ENCODE measurements around the gene ANKFN1. TPM values are rescaled to one million over a fixed set of nuclear protein-coding genes. Genes with fewer than 3 reads are reported as not detected.
A peak's percentile ranks its signal among the peaks of the same experiment; 100 is the strongest.

The ANKFN1 gene
- total RNA-seq, 1 donor from 2014 or later, result 5.5 TPM

DNA sequence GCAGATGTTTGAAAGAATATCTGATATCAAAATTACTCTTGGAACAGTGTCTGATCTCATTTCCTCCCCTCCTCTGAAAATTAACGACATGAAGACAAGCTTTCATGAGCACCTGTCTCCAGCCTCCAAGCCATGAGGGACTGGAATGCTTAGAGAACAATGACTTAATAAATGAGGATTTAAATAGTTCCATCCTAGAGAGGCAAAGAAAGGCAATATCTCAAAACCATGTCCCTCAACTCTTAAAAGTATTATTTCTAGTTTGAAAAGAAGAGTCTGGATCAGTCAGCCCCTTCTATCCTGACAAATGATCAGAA lies 137.5 kb downstream of the ANKFN1 start:
- DNase-seq, result no peak

DNA sequence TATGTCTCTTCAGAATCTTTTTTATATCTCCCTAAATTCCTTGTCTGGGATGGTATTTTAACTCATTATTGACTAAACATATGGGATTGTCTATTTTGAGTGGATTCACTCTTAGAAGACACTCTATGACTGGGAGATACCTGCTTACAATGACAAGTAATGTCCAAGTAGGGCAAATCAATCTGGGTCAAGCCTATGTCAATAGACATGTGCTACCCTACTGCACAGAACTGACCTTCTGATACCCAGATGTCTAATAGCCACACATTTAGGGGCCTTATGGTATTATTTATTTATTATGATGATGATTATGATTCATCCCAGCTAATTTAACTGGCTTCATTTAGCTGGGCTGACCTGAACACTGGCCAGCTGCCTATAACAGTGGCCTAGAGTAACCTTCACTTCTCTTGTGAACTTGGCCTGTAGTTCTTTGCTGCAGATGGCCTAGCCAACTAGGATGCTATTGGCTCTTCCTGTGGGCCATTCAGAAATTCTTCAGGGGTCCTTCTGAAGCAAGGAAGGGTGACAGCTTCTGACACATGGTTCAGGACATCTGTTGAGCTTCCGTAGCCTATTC lies 138.0 kb downstream of the ANKFN1 start:
- no peak for DNase-seq

DNA sequence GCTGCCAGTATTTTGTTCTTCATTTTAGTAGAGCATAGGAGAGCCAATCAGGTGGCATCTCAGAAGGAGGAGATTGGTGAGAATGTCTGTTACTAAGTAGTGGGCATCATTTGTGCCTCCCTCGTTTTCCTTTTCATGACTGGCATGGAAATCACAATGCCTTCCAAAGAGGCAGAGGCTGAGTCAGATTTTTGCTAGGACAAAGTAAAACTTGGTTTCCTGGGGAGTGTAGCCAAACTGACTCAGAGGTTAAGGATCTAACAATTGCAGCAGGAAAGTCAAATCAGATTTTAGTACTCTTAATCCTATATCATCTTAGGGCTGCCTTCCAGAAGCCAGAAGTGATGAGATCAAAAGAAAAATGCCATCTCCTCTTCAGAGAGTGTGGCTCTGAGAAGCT lies 138.7 kb downstream of the ANKFN1 start:
- DNase-seq, result no peak

DNA sequence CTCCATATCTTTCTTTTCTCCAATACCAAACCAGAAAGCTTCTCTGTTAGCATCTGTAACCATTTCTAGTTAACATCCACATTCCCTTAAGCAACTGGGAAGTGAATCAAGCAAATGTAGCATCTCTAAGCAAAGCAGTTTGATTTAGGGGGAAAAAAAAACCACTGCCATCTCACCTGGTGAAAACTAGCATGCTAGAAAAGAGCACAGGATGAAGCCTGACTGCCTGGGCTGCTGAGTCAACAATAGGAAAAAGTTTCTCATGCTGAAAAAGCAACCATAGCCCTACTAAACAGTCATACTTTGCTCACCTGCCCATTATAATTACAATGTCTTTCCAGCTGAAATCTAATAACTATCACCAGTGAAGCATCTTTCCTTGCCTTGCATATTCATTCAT lies 139.3 kb downstream of the ANKFN1 start:
- DNase-seq, result no peak

DNA sequence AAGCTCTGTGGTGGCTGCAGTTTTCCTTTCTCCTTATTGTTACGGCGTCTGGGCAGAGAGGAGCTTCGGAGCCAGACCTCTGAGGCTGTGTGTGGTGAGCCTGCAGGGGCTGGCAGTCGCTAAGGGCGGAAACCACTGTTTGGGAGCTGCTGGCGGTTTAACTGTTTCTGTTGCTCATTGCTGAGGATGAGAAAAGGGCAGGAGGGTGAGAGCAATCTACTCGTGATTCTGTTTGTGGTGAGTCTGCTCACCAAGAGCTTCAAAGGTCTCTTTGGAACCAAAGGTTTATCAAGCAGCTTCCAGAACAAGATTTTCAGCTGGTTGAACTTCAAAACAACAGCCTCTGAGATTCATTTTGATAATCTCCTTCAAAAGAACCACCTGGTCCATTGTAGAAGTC lies 143.9 kb downstream of the ANKFN1 start:
- no peak for DNase-seq

DNA sequence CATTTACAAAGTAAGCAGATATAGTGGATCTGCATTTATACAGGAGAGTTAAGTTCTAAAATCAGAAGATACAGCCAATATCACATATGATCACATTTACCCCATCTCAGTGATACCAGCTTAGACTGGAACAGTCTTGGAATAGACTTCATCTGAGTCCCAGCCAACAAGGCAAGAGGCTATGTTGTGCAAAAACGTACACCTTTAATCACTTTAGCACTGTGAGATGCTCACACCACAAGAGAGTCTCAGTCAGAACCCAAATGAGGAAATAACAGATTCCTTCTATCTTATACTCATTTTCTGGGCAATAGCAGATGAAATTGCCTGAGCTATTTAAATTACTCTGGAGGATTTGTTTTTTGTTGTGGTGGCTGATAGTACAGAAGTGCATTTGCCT lies 145.6 kb downstream of the ANKFN1 start:
- DNase-seq, result no peak

DNA sequence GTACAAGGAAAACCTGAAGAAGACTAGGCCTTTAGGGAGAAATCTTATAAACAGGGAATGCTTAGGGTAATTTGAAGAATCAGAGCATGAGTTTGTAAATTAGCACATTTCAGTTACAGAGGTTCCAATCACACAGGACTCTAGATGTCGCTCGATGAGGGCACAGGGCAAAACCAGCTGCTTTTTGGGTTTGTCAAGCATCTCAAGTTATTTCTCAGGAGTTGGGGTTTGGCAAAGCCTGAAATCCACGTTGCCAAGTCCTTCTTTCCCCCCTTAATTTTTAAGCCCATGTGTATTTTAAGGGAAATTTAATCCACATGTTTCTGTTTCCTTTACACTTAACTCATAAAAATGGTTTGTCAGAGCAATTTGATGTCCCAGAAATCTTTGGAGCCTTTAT lies 146.9 kb downstream of the ANKFN1 start:
- no peak for DNase-seq

DNA sequence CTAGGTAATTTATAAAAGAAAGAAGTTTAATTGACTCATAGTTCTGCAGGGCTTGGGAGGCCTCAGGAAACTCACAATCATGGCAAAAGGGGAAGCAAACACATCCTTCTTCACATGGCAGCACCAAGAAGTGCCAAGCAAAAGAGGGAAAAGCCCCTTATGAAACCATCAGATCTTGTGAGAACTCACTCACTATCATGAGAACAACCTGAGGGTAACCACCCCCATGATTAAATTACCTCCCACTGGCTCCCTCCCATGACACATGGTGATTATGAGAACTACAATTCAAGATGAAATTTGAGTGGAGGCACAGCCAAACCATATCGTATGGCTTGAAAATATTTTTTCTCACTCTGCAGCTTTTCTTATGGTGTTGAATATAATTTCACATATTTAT lies 151.7 kb downstream of the ANKFN1 start:
- no peak for DNase-seq

DNA sequence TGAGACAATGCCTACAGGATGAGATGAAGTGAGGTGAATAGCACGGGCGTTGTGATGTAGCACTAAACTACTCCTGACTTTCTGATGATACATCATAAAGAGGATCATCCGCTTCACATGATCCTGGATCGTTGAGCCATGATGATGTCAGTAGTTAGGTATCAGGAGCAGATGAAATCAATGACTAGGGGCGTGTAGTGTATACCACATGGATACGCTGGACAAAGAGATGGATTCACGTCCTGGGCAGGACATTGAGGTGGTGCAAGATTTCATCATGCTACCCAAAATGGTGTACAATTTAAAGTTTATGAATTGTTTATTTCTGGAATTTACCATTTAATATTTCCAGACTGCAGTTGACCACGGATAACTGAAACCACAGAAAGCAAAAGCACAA lies 156.6 kb downstream of the ANKFN1 start:
- DNase-seq, result no peak

DNA sequence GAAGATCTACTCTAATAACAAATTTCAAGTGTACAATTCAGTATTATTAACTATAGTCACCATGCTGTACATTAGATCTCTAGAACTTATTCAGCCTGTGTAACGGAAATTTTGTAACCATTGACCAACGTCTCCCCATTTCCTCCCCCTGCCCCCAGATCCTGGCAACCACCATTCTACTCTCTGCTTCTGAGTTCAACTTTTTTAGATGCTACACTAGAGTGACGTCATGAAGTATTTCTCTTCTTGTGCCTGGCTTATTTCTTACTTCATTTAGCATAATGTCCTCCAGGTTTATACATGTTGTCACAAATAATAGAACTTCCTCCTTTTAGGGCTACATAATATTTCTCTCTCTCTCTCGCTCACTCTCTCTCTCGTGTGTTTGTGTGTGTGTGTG lies 157.5 kb downstream of the ANKFN1 start:
- no peak for DNase-seq

DNA sequence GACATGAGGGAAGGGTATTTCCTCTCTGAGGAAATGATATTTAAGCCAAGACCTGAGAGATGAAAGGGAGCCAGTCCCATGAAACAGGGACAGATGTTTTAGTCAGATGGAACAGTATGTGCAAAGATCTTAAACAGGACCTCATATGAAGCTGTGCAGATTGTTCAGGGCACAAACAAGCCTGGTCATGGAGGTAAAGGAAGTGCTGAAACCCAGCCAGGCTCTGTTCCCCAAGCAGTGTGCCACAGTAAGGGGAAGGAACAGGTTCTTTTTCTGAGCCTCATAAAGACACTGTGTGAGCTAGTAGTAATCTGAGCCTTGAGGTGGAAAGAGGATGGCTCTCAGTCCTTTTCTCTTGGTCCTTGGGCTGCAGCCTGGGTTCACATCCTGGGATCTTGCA lies 159.9 kb downstream of the ANKFN1 start:
- no peak for DNase-seq

DNA sequence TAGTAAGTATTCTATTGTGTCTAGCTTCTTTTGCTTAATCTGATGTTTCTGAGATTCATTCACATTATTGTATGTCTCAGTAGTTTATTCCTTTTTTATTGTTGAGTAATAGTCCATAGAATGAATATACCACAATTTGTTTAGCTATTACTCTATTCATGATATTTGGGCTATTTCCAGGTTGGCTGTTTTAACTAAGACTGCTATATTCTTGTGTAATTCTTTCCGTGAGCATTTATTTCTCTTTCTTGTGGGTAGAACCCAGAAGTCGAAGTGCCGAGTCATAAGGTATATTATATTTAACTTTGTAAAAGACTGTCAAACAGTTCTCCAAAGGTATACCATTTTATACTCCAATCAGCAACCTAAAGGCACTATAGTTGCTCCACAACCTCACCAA lies 160.8 kb downstream of the ANKFN1 start:
- DNase-seq, result no peak

DNA sequence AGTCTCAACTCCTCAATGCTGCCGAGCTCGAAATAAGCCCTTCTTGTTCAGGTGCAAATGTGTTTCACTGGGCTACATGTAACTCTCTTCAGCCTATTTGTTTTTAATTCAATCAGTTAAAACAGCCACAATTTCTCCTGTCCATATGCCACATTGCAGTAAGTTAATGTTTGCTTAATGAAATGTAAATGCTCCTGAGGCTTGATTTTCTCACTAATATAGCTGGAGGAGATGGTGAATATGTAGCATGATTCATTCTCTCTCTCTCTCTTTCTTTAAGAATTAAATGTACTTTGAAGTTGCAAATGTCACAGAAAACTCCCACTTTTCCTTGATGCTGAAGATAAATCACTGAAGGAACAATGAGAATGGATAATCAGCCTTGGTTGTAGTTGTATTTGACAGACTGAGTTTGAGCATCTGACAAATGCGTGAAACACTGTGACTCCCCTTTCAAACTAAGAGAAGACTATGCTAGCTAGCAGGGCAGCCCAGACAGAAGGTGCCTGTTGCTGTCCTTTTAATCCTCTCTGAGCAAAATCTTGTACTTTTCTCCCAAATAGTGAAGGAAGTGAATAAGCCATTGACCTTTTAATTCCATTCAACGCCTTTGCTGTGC lies 161.8 kb downstream of the ANKFN1 start:
- DNase-seq, result no peak

DNA sequence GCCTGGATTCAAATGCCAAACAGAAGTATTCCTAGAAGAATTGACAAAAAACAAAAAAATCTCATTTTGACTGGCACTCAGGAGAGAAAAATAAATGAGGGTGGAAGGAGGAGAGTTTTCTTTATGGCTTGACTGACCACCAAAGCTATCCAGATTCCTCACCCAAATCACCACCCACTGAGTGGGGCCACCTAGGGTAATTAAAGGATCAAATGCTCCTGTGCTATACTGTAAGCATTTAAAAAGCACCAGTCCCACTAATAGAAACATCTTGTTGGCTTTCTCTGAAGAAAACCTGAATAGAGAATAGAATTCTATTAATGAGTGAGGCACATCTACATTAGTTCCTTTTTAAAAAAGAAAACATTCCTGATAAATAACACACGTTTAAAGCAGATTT lies 163.3 kb downstream of the ANKFN1 start:
- DNase-seq, result no peak

DNA sequence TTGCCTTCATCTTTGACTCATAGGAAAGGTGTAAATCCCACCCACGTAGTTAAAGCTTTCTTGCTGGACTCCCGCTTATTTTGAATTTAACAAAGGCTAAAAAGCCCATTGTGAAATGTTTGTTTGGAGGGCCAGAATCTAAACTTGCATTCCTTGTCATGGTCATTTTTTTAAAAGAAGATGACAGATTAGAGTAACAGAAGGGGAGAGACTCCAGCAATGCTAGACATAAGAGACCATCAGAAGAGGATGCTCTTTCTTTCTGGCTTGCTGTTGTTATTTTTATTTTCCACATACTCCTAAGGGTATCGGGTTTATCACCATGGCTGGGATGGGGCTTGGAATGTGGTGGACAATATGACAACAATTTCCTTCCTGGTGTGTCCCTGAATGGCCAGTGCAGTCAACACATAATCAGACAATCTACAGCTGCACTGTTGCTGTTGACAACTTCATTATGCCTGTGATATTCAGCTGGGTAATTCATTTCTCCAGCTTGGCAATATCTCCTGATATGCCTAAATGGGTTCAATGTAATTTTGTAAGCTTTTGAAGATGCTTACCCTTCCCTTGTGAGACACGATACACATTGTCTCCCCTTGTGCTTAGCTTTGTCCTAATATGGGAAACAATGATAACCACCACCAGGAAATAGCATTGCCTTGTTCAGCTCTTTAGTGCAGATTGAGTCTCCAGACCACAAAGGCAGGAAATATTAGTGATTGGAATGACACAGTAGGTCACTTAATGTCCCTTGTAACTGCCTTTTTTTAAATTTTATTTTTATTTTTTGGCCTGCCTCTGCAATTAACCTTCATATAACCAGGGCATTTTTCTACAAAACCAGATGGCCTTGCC lies 164.3 kb downstream of the ANKFN1 start:
- DNase-seq, result peak; percentile 20

DNA sequence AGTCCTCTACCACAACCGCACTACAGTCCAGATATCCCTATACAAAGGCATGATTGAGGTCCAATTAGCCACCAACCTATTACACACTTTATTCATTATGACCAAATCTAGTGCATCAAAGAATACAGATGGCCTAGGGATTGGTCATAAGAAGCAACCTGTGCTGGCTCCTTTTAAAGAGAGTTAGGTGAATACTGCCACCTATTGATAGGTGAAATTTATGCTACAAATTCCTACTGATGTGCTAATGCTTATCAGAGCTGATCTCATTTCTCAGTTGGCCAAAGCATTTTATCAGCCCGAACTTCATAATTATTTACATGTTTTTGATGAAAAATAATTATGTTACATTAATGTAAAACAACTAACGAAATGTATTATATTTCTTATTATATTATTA lies 166.3 kb downstream of the ANKFN1 start:
- peak; percentile 13 for DNase-seq

DNA sequence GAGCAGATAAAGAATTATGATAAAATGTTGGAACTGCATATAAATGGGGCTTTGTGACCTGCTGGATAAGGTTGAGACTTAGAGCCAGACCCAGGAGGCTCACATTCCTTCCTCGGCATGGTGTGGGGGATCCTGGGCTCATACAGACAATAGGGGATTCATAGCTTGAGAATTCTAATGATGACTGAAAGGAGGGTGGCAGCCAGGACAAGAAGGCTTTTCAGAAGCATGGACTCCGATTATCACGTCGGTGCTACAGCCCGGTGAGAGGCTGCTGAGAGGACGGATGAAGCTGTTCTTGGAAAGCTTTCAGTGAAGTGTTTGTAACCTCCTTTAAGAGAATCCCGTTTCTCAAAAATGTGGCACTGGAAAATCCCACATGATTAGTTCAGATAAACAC lies 167.2 kb downstream of the ANKFN1 start:
- no peak for DNase-seq

DNA sequence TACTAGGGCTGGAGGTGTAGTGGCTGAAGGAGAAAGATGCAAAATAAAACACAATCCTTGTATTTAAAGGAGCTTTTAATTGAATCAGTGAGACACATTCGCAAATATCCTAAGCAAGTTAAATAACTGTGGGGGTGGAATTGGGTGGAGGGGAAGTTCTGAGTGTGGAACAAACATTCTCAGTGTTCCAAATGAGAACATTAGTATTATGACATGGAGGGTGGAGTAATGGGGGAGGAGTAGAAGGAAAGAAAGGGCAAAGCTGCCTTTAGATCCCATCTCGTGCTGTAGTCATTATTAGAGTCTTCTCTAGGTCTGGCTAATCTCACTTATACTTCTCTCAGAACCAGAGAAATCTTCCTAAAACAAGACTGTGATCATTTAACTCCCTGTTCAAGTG lies 169.7 kb downstream of the ANKFN1 start:
- DNase-seq, result no peak

DNA sequence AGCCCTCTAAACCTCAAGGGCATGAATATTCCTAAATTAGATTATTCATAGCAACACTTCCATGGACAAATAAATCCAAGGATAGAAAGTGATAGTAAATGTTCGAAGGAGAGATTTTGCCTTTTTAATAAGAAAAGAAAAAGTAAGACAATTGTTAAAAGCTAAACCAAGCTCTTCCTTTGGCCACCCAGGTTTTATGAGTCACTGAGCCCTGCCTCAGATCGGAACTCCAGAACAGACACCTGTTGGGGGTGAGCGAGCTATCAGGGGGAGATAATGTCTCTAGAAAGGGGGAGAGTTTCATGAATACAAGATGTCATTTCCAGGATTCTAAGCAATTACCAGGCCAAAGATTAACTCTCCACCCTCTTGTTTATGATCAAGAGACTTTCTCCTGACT lies 171.4 kb downstream of the ANKFN1 start:
- DNase-seq, result no peak

DNA sequence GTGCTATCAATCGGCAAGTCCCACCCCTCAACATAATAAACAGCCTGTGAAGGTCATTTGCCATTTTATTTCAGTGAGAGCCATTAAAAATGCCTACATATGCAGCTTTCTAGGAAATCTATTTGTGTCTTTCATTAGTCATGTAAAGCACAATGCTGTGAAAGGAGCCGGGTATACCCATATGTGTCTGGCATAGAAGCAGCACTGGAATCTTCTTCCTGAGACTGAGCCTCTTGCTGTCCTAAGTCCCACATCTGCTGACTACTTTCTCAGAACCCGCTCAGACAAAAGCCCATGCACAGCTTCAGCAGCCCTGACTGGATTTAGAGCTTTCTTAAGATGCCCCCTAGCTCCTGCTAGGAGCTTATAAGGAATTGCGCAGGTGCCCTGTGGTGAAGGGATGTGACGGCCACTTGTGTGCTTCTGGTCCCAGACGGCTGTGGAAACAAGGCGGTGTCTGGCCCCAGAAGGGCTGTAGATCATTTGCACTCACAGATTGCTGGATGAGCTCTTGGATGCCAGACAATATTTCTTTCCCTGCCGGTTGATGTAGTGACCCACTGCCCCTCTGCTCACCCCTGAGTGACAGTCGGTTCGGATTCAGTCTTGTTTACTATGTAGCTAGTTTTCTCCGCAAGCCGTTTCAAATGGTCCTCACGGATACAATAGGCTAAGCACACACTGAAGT lies 172.2 kb downstream of the ANKFN1 start:
- DNase-seq, result peak; percentile 37

DNA sequence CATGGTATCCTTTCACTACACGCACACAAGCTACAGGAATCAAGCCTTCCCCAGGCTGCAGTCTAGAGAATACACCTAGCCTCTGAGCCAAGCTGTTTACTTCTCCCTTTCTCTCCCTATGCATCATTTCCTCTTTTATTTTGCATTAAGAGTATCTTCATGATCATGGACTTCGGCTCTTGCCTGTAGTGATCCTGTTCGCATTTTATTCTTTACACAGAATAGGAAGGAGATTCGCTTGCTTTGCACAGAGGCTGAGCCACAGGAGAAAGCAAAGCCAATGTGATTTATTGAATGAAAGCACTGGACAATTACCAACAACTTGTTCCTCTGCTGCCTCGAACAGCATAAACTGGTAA lies 172.7 kb downstream of the ANKFN1 start:
- DNase-seq, result no peak

DNA sequence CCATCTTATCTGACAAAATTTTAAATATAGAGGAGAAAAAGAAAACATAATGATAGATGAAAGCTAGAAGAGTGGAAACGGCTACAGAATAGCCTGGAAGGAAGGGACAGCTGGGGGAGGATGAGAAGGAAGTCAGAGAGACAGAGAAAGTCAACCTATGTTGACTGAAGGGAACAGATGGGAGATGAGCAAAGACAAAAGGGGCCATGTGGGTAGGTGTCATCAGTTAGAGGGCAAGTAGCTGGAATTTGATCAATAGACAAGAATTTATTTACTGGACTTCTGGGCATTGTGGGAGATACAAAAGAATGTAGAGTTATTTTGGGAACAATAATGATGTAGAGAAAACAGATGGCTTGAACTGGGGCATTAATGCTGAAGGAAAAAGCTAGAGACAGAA lies 194.4 kb downstream of the ANKFN1 start:
- no peak for DNase-seq

DNA sequence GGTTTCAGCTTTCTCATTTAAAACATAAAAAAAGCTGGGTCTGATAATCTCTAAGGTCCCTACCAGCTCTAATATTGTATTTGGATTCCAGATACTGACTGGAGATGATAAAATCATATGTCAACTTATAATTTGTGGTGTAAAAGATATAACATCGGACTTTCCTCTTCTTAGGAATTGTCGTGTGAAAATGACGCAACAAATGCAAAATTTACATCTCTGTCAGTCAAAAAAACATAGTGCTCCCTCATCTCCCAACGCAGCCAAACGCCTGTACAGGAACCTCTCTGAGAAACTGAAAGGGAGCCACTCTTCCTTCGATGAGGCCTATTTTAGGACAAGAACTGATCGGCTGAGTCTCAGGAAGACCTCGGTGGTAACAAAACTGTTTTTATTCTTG lies 197.3 kb downstream of the ANKFN1 start:
- DNase-seq, result no peak

DNA sequence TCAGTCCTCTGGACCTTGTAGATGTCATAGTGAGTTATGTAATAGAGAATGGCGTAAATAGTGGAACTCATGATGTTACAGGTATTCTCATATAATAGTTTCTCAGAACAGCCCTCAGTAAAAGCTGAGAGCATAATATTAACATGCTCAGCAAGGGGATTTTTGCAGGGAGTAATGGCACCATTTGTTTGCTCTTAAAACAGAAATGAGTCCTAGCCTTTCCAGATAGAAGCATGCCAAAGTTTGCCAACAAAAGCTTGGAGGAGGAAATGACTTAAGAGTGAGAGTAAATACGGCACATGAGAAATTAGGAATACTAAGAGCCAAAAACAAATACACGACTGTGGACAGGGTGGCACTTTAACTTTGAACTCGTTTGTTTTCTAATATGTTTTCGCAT lies 198.4 kb downstream of the ANKFN1 start:
- DNase-seq, result no peak

All from skin of body (tissue), 2 donors.